GM10266 (cell line): ENCODE data around the gene SUMF1.

Experiments
- DNase-seq: peaks from one replicate; pipeline ENCODE4 v3.0.0; 2012; ENCODE audit errors: extremely low spot score
- CTCF ChIP-seq: IDR thresholded peaks from 2 replicates; pipeline ENCODE4 v1.5.1; 2012; ENCODE audit warnings: mild to moderate bottlenecking, low read depth; ENCODE audit not compliant: control insufficient read depth, insufficient read depth; ENCODE audit errors: missing control alignments

SUMF1 gene

GRCh38 chr3:4438296-4438695, 28.8 kb downstream of the SUMF1 start:
- no peak for DNase-seq
- no peak for TF ChIP-seq CTCF

GRCh38 chr3:4432259-4432658, 34.8 kb downstream of the SUMF1 start:
- TF ChIP-seq CTCF: no peak
- no peak for DNase-seq

- no peak for TF ChIP-seq CTCF
- DNase-seq: no peak
These were observed 37.3 kb downstream of the SUMF1 start for GRCh38 chr3:4429648-4430350.

- TF ChIP-seq CTCF: no peak
- DNase-seq: peak; percentile 54
These were observed 40.2 kb downstream of the SUMF1 start for GRCh38 chr3:4426782-4427344.

- no peak for DNase-seq
- no peak for TF ChIP-seq CTCF
These were observed 40.7 kb downstream of the SUMF1 start for GRCh38 chr3:4426261-4426781.

- no peak for DNase-seq
- TF ChIP-seq CTCF: no peak
These were observed 41.4 kb downstream of the SUMF1 start for GRCh38 chr3:4425707-4426106.

- DNase-seq: no peak
- no peak for TF ChIP-seq CTCF
These were observed 42.0 kb downstream of the SUMF1 start for GRCh38 chr3:4425055-4425454.
